Measurements from ENCODE around the gene KCNQ1.

GRCh38 chr11:2541881-2542361 lies 97.1 kb downstream of the KCNQ1 start:
- no peak for TF ChIP-seq CTCF (IDR thresholded peaks at IDR 0.05)
- TF ChIP-seq POLR2A (IDR thresholded peaks at IDR 0.05): no peak

Measured in adrenal gland (tissue), 5 donors.